Upper lobe of left lung (tissue), 4 donors: ENCODE data around the gene GABRB3.

ENCODE experiments used
- CTCF ChIP-seq, 6 experiments: fragments of 450-650 bp in 4 of 6; fragments of 200-600 bp in 2 of 6; sonication (generic) in 2 of 6; IDR thresholded peaks; one replicate each; pipeline ENCODE4 v1.5.1; 2016 to 2019; ENCODE audit warnings: antibody characterized with exemption in 6 of 6
- EP300 ChIP-seq, 4 donors: sonication (generic); formaldehyde crosslinking; IDR thresholded peaks; one replicate each; pipeline ENCODE4 v1.5.1; 2017; ENCODE audit warnings: antibody characterized with exemption in 4 of 4, control low read depth in 2 of 4
- POLR2A ChIP-seq, 4 donors: fragments of 450-650 bp; IDR thresholded peaks; one replicate each; pipeline ENCODE4 v1.5.1; 2016 to 2017; ENCODE audit warnings: antibody characterized with exemption in 4 of 4, mild to moderate bottlenecking in 2 of 4
- POLR2AphosphoS5 ChIP-seq, 2 donors: sonication (generic); formaldehyde crosslinking; IDR thresholded peaks; one replicate each; pipeline ENCODE4 v1.5.1; 2017; ENCODE audit warnings: antibody characterized with exemption in 2 of 2

GRCh38 chr15:26525096-26525495 lies 247.8 kb downstream of the GABRB3 start:
- no peak for TF ChIP-seq CTCF (IDR thresholded peaks at IDR 0.05)
- TF ChIP-seq POLR2A (IDR thresholded peaks at IDR 0.05), result no peak
- TF ChIP-seq POLR2AphosphoS5 (IDR thresholded peaks at IDR 0.05), result no peak
- no peak for TF ChIP-seq EP300 (IDR thresholded peaks at IDR 0.05)
